ENCODE data around the gene PIEZO1.
"Not testable (repeated sequence)": the region's sequence is repeated elsewhere in the genome, so short reads cannot be mapped to it uniquely, and the experiment has no call there.

Gene PIEZO1

GRCh38 chr16:88804173-88804551, 19.1 kb upstream of the PIEZO1 start:
- peak; percentile 28 for DNase-seq

GRCh38 chr16:88803264-88803987, 18.4 kb upstream of the PIEZO1 start, which contains the start of gene CDT1:
CDT1 (plus strand) TSS chr16:88803789; CDS start chr16:88803832, 43 bp downstream.
- DNase-seq: peak; percentile 83

GRCh38 chr16:88800277-88800592, 15.2 kb upstream of the PIEZO1 start:
- no peak for DNase-seq

- no peak for DNase-seq
Measured at GRCh38 chr16:88799569-88800276, 14.7 kb upstream of the PIEZO1 start.

GRCh38 chr16:88798772-88799455, 13.9 kb upstream of the PIEZO1 start:
- peak; percentile 39 for DNase-seq

- no peak for DNase-seq
Measured at GRCh38 chr16:88798073-88798472, 13.1 kb upstream of the PIEZO1 start.

GRCh38 chr16:88796278-88796677, 11.3 kb upstream of the PIEZO1 start:
- DNase-seq: peak; percentile 43

- DNase-seq: peak; percentile 29
Measured at GRCh38 chr16:88793251-88793954, 8.4 kb upstream of the PIEZO1 start.

GRCh38 chr16:88792668-88793250, 7.7 kb upstream of the PIEZO1 start:
- no peak for DNase-seq

- no peak for DNase-seq
Measured at GRCh38 chr16:88792078-88792550, 7.1 kb upstream of the PIEZO1 start.

GRCh38 chr16:88790312-88791211, 5.5 kb upstream of the PIEZO1 start:
- DNase-seq: peak; percentile 66

GRCh38 chr16:88789594-88789993, 4.6 kb upstream of the PIEZO1 start:
- peak; percentile 40 for DNase-seq

- DNase-seq: not testable (repeated sequence)
Measured at GRCh38 chr16:88788749-88789148, 3.7 kb upstream of the PIEZO1 start.

GRCh38 chr16:88787579-88788314, 2.7 kb upstream of the PIEZO1 start:
- DNase-seq: no peak

GRCh38 chr16:88784856-88785105, 239 bp downstream of the PIEZO1 start:
- DNase-seq: no peak

- DNase-seq: peak; percentile 27
Measured at GRCh38 chr16:88784074-88784855, 755 bp downstream of the PIEZO1 start.

- no peak for DNase-seq
Measured at GRCh38 chr16:88783391-88784073, 1.5 kb downstream of the PIEZO1 start.

GRCh38 chr16:88782454-88783390, 2.3 kb downstream of the PIEZO1 start:
- DNase-seq: no peak

Measured in NCI-H69 (cell line).